H1 (cell line): Measurements from ENCODE around the gene IL1RAP. TPM values are rescaled to one million over a fixed set of nuclear protein-coding genes. Genes with fewer than 3 reads are reported as not detected.

Experiments
- CTCF ChIA-PET: fragments of 300-600 bp; sonication (Branson Sonifier 250); formaldehyde crosslinking; loops from one replicate; lab custom pipeline; 2021; ENCODE audit not compliant: partially characterized antibody; lab: Charles Lee
- POLR2A ChIA-PET: fragments of 300-600 bp; sonication (Branson Sonifier 250); formaldehyde crosslinking; loops from one replicate; lab custom pipeline; 2021; ENCODE audit warnings: inconsistent platforms; ENCODE audit not compliant: partially characterized antibody; lab: Charles Lee
- DNase-seq, 2 experiments: peaks; one replicate each; pipeline versions ENCODE4 v3.0.0 to v3.0.0-alpha.2; 2010 to 2022; ENCODE audit warnings: low spot score in 2 of 2, low read depth in 1 of 2, mixed read lengths in 1 of 2
- FAIRE-seq: peaks from 2 replicates; lab custom pipeline; 2011; peaks lifted over from hg19 to GRCh38; lab: Jason Lieb, UNC
- H2AFZ ChIP-seq: 2 replicates; pipeline ENCODE4 v1.8.1; 2012; ENCODE audit warnings: low read length, inconsistent platforms
- H2AK5ac ChIP-seq: 2 replicates; pipeline ENCODE4 v1.6.1; 2013; ENCODE audit warnings: low read depth, low read length
- H2BK120ac ChIP-seq: replicated peaks from 2 replicates; pipeline ENCODE3; 2013; ENCODE audit warnings: low read depth, low read length, inconsistent platforms
- H2BK12ac ChIP-seq: 2 replicates; pipeline ENCODE4 v1.6.1; 2013; ENCODE audit warnings: low read depth, low read length
- H2BK15ac ChIP-seq: 2 replicates; pipeline ENCODE4 v1.6.1; 2013; ENCODE audit warnings: low read length
- H2BK20ac ChIP-seq: 2 replicates; pipeline ENCODE4 v1.6.1; 2013; ENCODE audit warnings: low read length
- H2BK5ac ChIP-seq: 2 replicates; pipeline ENCODE4 v1.6.1; 2013; ENCODE audit warnings: low read depth, low read length
- H3K14ac ChIP-seq: 2 replicates; pipeline ENCODE4 v1.6.1; 2013; ENCODE audit warnings: inconsistent platforms; ENCODE audit not compliant: insufficient read length
- H3K18ac ChIP-seq: 2 replicates; pipeline ENCODE4 v1.6.1; 2013; ENCODE audit warnings: low read length; ENCODE audit errors: extremely low read depth
- H3K23ac ChIP-seq: 2 replicates; pipeline ENCODE4 v1.6.1; 2013; ENCODE audit warnings: inconsistent platforms; ENCODE audit not compliant: insufficient read length
- H3K23me2 ChIP-seq: 2 replicates; pipeline ENCODE4 v1.6.1; 2013; ENCODE audit warnings: low read depth, low read length
- H3K27ac ChIP-seq: 2 replicates; pipeline ENCODE4 v1.6.1; 2011; ENCODE audit warnings: low read depth, low read length, inconsistent platforms
- H3K27me3 ChIP-seq, 4 experiments: replicated peaks in 1 of 4; 1 replicate in 1 of 4; 2 replicates in 3 of 4; pipeline versions ENCODE4 v1.6.1 to v1.8.1; 2011 to 2013; ENCODE audit warnings: low read length in 3 of 4, mild to moderate bottlenecking in 3 of 4, inconsistent platforms in 2 of 4, mixed read lengths in 2 of 4, moderate library complexity in 1 of 4; ENCODE audit not compliant: control insufficient read depth in 3 of 4, insufficient read depth in 3 of 4; ENCODE audit errors: extremely low read depth in 1 of 4
- H3K36me3 ChIP-seq, 4 experiments: 2 replicates each; pipeline versions ENCODE4 v1.6.1 to v1.8.1; 2011 to 2013; ENCODE audit warnings: mild to moderate bottlenecking in 4 of 4, low read length in 3 of 4, moderate library complexity in 2 of 4, control low read depth in 1 of 4, inconsistent platforms in 1 of 4; ENCODE audit not compliant: insufficient read depth in 4 of 4, control insufficient read depth in 2 of 4
- H3K4ac ChIP-seq: replicated peaks from 2 replicates; pipeline ENCODE3; 2013; ENCODE audit warnings: low read length, low read depth, mixed read lengths, inconsistent platforms; ENCODE audit not compliant: insufficient read length
- H3K4me1 ChIP-seq, 4 experiments: replicated peaks in 1 of 4; 1 replicate in 1 of 4; 2 replicates in 3 of 4; pipeline versions ENCODE4 v1.6.1 to v1.8.1; 2011 to 2013; ENCODE audit warnings: low read length in 3 of 4, inconsistent platforms in 2 of 4, mixed read lengths in 1 of 4; ENCODE audit not compliant: insufficient read depth in 4 of 4, control insufficient read depth in 3 of 4
- H3K4me2 ChIP-seq, 2 experiments: 2 replicates each; pipeline versions ENCODE4 v1.6.1 to v1.8.1; 2011 to 2013; ENCODE audit warnings: low read depth in 2 of 2, low read length in 2 of 2, control low read depth in 1 of 2, inconsistent platforms in 1 of 2, mild to moderate bottlenecking in 1 of 2; ENCODE audit not compliant: insufficient read depth in 1 of 2
- H3K4me3 ChIP-seq, 4 experiments: fragments of 200-600, 300-600 bp in 1 of 4; sonication (generic), shearing (Covaris generic), sonication (Bioruptor Twin) in 1 of 4; 2 replicates each; pipeline versions ENCODE4 v1.5.1 to v1.8.1; 2011 to 2016; ENCODE audit warnings: low read length in 4 of 4, low read depth in 3 of 4, control low read depth in 2 of 4, inconsistent platforms in 2 of 4, mild to moderate bottlenecking in 2 of 4, mixed read lengths in 1 of 4, moderate library complexity in 1 of 4; ENCODE audit not compliant: insufficient read depth in 2 of 4; ENCODE audit errors: extremely low read depth in 1 of 4
- H3K56ac ChIP-seq: replicated peaks from 2 replicates; pipeline ENCODE3; 2013; ENCODE audit warnings: low read depth, mild to moderate bottlenecking, mixed read lengths, low read length, inconsistent platforms; ENCODE audit not compliant: insufficient read length
- H3K79me1 ChIP-seq: 2 replicates; pipeline ENCODE4 v1.6.1; 2013; ENCODE audit warnings: low read depth, low read length, control low read depth
- H3K79me2 ChIP-seq, 2 experiments: 2 replicates each; pipeline versions ENCODE4 v1.6.1 to v1.8.1; 2012 to 2013; ENCODE audit warnings: low read length in 2 of 2, mild to moderate bottlenecking in 2 of 2, inconsistent platforms in 1 of 2; ENCODE audit not compliant: insufficient read depth in 2 of 2, control insufficient read depth in 1 of 2
- H3K9ac ChIP-seq, 4 experiments: replicated peaks in 1 of 4; 1 replicate in 1 of 4; 2 replicates in 3 of 4; pipeline versions ENCODE4 v1.6.1 to v1.8.1; 2011 to 2013; ENCODE audit warnings: low read depth in 3 of 4, low read length in 3 of 4, control low read depth in 2 of 4, mild to moderate bottlenecking in 2 of 4, moderate library complexity in 2 of 4, inconsistent platforms in 1 of 4; ENCODE audit errors: extremely low read depth in 1 of 4
- H3K9me3 ChIP-seq, 2 experiments: 2 replicates each; pipeline versions ENCODE4 v1.6.1 to v1.8.1; 2012 to 2013; ENCODE audit warnings: mild to moderate bottlenecking in 2 of 2, moderate library complexity in 2 of 2, control low read depth in 1 of 2, inconsistent platforms in 1 of 2, low read depth in 1 of 2, low read length in 1 of 2, mixed read lengths in 1 of 2; ENCODE audit not compliant: insufficient read depth in 2 of 2
- H4K20me1 ChIP-seq, 2 experiments: replicated peaks in 1 of 2; 2 replicates each; pipeline versions ENCODE3 to v1.8.1; 2011 to 2013; ENCODE audit warnings: inconsistent platforms in 2 of 2, low read length in 2 of 2, mild to moderate bottlenecking in 1 of 2; ENCODE audit not compliant: insufficient read depth in 2 of 2, control insufficient read depth in 1 of 2
- H4K5ac ChIP-seq: 2 replicates; pipeline ENCODE4 v1.6.1; 2013; ENCODE audit warnings: low read length, low read depth, mixed read lengths, inconsistent platforms; ENCODE audit not compliant: insufficient read length
- H4K8ac ChIP-seq: 2 replicates; pipeline ENCODE4 v1.8.0; 2013; ENCODE audit warnings: mild to moderate bottlenecking, moderate library complexity, low read length, inconsistent platforms; ENCODE audit not compliant: insufficient read depth; ENCODE audit errors: extremely low read depth
- H4K91ac ChIP-seq: replicated peaks from 2 replicates; pipeline ENCODE3; 2013; ENCODE audit warnings: low read length, mixed read lengths, inconsistent platforms; ENCODE audit not compliant: insufficient read length
- BCL11A ChIP-seq, 2 experiments: IDR thresholded peaks; one replicate each; pipeline ENCODE4 v1.6.1; 2011; ENCODE audit warnings: low read depth in 2 of 2, low read length in 2 of 2, mild to moderate bottlenecking in 2 of 2
- EGR1 ChIP-seq: IDR thresholded peaks from 2 replicates; pipeline ENCODE4 v1.6.1; 2011; ENCODE audit warnings: low read depth, low read length, borderline replicate concordance
- GTF2F1 ChIP-seq: IDR thresholded peaks from 2 replicates; pipeline ENCODE4 v1.6.1; 2012; ENCODE audit warnings: low read depth, low read length, improper control_type of control experiment, borderline replicate concordance
- NANOG ChIP-seq: IDR thresholded peaks from 2 replicates; pipeline ENCODE4 v1.6.1; 2011; ENCODE audit warnings: low read length, low read depth, mild to moderate bottlenecking, inconsistent platforms; ENCODE audit not compliant: insufficient read depth, poor library complexity, severe bottlenecking
- SP2 ChIP-seq: IDR thresholded peaks from 2 replicates; pipeline ENCODE4 v1.6.1; 2012; ENCODE audit warnings: mild to moderate bottlenecking, low read length, inconsistent platforms
- SP4 ChIP-seq: IDR thresholded peaks from 2 replicates; pipeline ENCODE4 v1.6.1; 2012; ENCODE audit warnings: low read length, inconsistent platforms
- WGBS, 2 experiments: shearing (Covaris generic) in 1 of 2; methylation state at CpG; one replicate each; pipeline versions ENCODE4 v1.1.6 to v1.1.7; 2013 to 2015; ENCODE audit warnings: low lambda C conversion rate in 2 of 2, mixed read lengths in 2 of 2, inconsistent platforms in 1 of 2, low coverage in 1 of 2, missing lambda C conversion rate in 1 of 2; ENCODE audit not compliant: insufficient replicate concordance in 2 of 2, insufficient coverage in 1 of 2, insufficient read length in 1 of 2; ENCODE audit errors: extremely low coverage in 1 of 2, missing lambda C conversion rate in 1 of 2; 5-methylcytosine and 5-hydroxymethylcytosine counted together
- polyA plus RNA-seq, 7 experiments: library from polyadenylated mRNA; depleted of rRNA in 3 of 7; stranded (reverse) in 5 of 7; unstranded in 2 of 7; fragments of >200 nt in 5 of 7; fragments of 200-250 nt in 2 of 7; gene quantifications; 1 replicate in 5 of 7; 2 replicates in 1 of 7; 4 replicates in 1 of 7; pipeline versions ENCODE4 v1.2.1 to v1.2.3, GENCODE V29; 2011 to 2013; ENCODE audit warnings: missing spikeins in 2 of 7, mixed read lengths in 2 of 7
- total RNA-seq: library from RNA; stranded (reverse); fragmentation: NEBNext Ultra II Directional; extraction: Animal tissue kit (Norgen Biotek cat#: 25700); gene quantifications from 2 replicates; pipeline ENCODE4 v1.2.1, GENCODE V29; 2021

IL1RAP gene
- total and polyA plus RNA-seq, 2 of the 8 experiments (the other 6 are each of a cell fraction or from before 2014, with no cell fraction given) = 2.4 to 3.9 TPM

- no peaks in the 10 kb centered on the region for H3K27me3 ChIP-seq
- peaks cover 0 to 10% (median 1%) of the 10 kb centered on the region in 4 experiments; a peak in 2 of 7 replicates for H3K4me1 ChIP-seq
- no peak overlapping the region for H3K4me3 ChIP-seq
- no peaks in the 10 kb centered on the region for H4K20me1 ChIP-seq
- H2BK15ac ChIP-seq = no peak overlapping the region
- H4K91ac ChIP-seq = no peak overlapping the region
- H2AK5ac ChIP-seq = no peak overlapping the region
- no peak overlapping the region for H2BK20ac ChIP-seq
- no peak overlapping the region for H4K5ac ChIP-seq
- H3K23me2 ChIP-seq = no peaks in the 10 kb centered on the region
- TF ChIP-seq SP4 (no peak), EGR1 (no peak), NANOG (no peak), BCL11A (IDR thresholded peaks at IDR 0.05; ENCODE audit: low read depth in 2 of 2, low read length in 2 of 2) (no peak), SP2 (no peak), GTF2F1 (no peak)
- no peak overlapping the region for H3K9ac ChIP-seq
- CTCF ChIA-PET = interaction anchor here (1.4 kb wide), 1 partner anchor 39 kb away, joined by 5 read pairs; no protein-coding TSS in a partner anchor
- FAIRE-seq = no peak
- H4K8ac ChIP-seq = no peak overlapping the region
- H3K79me2 ChIP-seq = no peaks in the 10 kb centered on the region
- no peak overlapping the region for H2BK120ac ChIP-seq
- H3K36me3 ChIP-seq = no peaks in the 10 kb centered on the region
- H3K14ac ChIP-seq = no peak overlapping the region
- no peak overlapping the region for H3K23ac ChIP-seq
- no peak overlapping the region for H3K18ac ChIP-seq
- no peak overlapping the region for H3K56ac ChIP-seq
- H3K4ac ChIP-seq = no peak overlapping the region
- no peak overlapping the region for H2AFZ ChIP-seq
- no peak for DNase-seq
- H3K4me2 ChIP-seq = no peak overlapping the region
- H2BK5ac ChIP-seq = no peak overlapping the region
- H3K27ac ChIP-seq = no peak overlapping the region
- no peaks in the 10 kb centered on the region for H3K79me1 ChIP-seq
- H2BK12ac ChIP-seq = no peak overlapping the region
- POLR2A ChIA-PET = no interaction called here
- H3K9me3 ChIP-seq = no peaks in the 10 kb centered on the region
- WGBS, 2 experiments = 81% methylated on average over 2 of the region's 2 CpGs; no CpG with 5 or more reads in 1 of the 2 experiments
Measured at GRCh38 chr3:190588570-190588969, 74.7 kb downstream of the IL1RAP start.
